ENCODE results near the gene ATE1.

DNA sequence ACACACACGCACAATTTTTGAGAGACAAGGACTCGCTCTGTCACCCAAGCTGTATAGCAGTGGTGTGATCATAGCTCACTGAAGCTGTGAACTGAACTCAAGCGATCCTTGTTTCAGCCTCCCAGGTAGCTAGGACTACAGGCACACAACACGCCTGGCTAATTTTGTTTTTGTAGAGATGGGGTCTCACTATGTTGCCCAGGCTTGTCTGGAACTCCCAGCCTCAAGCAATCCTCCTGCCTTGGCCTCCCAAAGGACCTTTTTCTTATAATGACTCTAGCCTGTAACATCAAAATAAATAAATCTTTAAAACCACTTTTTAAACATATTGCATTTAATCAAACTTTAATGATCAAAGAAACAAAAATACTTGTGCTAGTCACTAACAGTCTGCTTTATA is 188.7 kb downstream of the ATE1 start:
- TF ChIP-seq, protein P1, sequence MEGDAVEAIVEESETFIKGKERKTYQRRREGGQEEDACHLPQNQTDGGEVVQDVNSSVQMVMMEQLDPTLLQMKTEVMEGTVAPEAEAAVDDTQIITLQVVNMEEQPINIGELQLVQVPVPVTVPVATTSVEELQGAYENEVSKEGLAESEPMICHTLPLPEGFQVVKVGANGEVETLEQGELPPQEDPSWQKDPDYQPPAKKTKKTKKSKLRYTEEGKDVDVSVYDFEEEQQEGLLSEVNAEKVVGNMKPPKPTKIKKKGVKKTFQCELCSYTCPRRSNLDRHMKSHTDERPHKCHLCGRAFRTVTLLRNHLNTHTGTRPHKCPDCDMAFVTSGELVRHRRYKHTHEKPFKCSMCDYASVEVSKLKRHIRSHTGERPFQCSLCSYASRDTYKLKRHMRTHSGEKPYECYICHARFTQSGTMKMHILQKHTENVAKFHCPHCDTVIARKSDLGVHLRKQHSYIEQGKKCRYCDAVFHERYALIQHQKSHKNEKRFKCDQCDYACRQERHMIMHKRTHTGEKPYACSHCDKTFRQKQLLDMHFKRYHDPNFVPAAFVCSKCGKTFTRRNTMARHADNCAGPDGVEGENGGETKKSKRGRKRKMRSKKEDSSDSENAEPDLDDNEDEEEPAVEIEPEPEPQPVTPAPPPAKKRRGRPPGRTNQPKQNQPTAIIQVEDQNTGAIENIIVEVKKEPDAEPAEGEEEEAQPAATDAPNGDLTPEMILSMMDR (IDR thresholded peaks at IDR 0.05): no peak
- no peak for TF ChIP-seq POLR2A (IDR thresholded peaks at IDR 0.05)

All from uterus (tissue), 2 donors.